Psoas muscle (tissue), 8 donors: ENCODE data around the gene TBL1XR1. TPM values are rescaled to one million over a fixed set of nuclear protein-coding genes. Genes with fewer than 3 reads are reported as not detected.
A peak's percentile ranks its signal among the peaks of the same experiment; 100 is the strongest.
"Not testable (repeated sequence)": the region's sequence is repeated elsewhere in the genome, so short reads cannot be mapped to it uniquely, and the experiment has no call there.

Source experiments
- ATAC-seq, 4 donors: fragments of 200-7000 bp; cut with Tn5 transposase; one replicate each; pipeline ENCODE4 v1.9.1; 2020; ENCODE audit warnings: moderate library complexity in 3 of 4, mild to moderate bottlenecking in 2 of 4
- DNase-seq, 2 donors: peaks; one replicate each; pipeline ENCODE4 v3.0.0-alpha.2; 2020
- H3K27ac ChIP-seq: fragments of 200-600 bp; one replicate; pipeline ENCODE4 v1.8.0; 2022
- H3K27me3 ChIP-seq, 3 donors: fragments of 200-600 bp in 1 of 3; one replicate each; pipeline versions ENCODE4 v1.6.1 to v1.8.0; 2013 to 2022; ENCODE audit warnings: low read length in 2 of 3, mild to moderate bottlenecking in 2 of 3, moderate library complexity in 1 of 3; ENCODE audit not compliant: insufficient read depth in 3 of 3
- H3K36me3 ChIP-seq, 2 donors: fragments of 200-600 bp in 1 of 2; one replicate each; pipeline versions ENCODE4 v1.6.1 to v1.8.0; 2013 to 2022; ENCODE audit warnings: low read depth in 1 of 2, mild to moderate bottlenecking in 1 of 2, moderate library complexity in 1 of 2; ENCODE audit not compliant: insufficient read depth in 1 of 2
- H3K4me1 ChIP-seq: fragments of 200-600 bp; one replicate; pipeline ENCODE4 v1.8.0; 2022
- H3K4me3 ChIP-seq: fragments of 200-600 bp; one replicate; pipeline ENCODE4 v1.8.0; 2022; ENCODE audit warnings: mild to moderate bottlenecking
- H3K9me3 ChIP-seq: fragments of 200-600 bp; one replicate; pipeline ENCODE4 v1.8.0; 2022
- CTCF ChIP-seq: fragments of 200-600 bp; IDR thresholded peaks from one replicate; pipeline ENCODE4 v1.8.0; 2022; ENCODE audit warnings: antibody characterized with exemption
- WGBS, 3 donors: extraction: QIAGEN DNeasy Blood & Tissue Kit; methylation state at CpG; one replicate each; pipeline versions ENCODE4 v1.1.6 to v1.1.7; 2013; 5-methylcytosine and 5-hydroxymethylcytosine counted together
- intact Hi-C, 2 donors: fragments of 100-400 bp; cut with DNase I; formaldehyde crosslinking; loops; one replicate each; pipeline versions ENCODE4 v1.11.0 to v1.14.2; 2022
- polyA plus RNA-seq, 3 donors: library from polyadenylated mRNA; stranded (reverse); fragments of 200-250 nt; gene quantifications; one replicate each; pipeline ENCODE4 v1.2.3, GENCODE V29; 2013
- total RNA-seq, 4 donors: library from RNA; stranded (reverse); fragmentation: NEBNext Ultra II Directional in 2 of 4; extraction: Animal tissue kit (Norgen Biotek cat#: 25700) in 2 of 4; gene quantifications; one replicate each; pipeline versions ENCODE4 v1.2.1 to v1.2.4, GENCODE V29; 2021 to 2023
- donor health status: healthy with polysubstance abuse.
- donor health status: DM: no; HTN: no; CAD: no; lungs with moderate emphysema.
- donor health status: Bipolar disorder and iron deficiency.
- donor health status: healthy.
- donor health status: DM: yes; HTN: yes; CAD: no.
- donor health status: DM: no; HTN: no; CAD: no.
- donor health status: DM: no; HTN: no; CAD: no.
- donor health status: DM: yes; HTN: yes; CAD: no.

The TBL1XR1 gene
- total and polyA plus RNA-seq, 7 donors: 7.3 to 97.4 (median 58.6) TPM

DNA sequence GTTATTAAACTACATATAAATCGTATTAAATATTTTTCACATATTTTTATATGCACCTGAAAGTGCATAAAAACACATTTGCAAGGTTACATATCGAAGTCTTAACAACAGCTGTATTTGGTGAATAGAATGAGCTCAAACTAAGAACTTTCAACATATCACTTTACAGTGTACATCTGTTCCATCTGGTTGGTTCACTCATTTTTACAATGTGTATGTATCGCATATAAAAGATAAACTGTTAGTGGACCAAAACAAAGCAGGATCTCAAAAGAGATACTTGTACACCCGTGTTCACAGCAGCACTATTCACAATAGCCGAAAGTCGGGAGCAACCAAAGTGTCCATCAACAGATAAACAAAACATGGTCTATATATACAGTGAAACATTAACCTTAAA lies 55.8 kb downstream of the TBL1XR1 start:
- DNase-seq (no peak), ATAC-seq (peak in 2 of 4 donors; percentile 28 to 33)
- WGBS, 3 donors: 42 to 61% (median 49%) methylated on average over 6 of the region's 6 CpGs
- peaks cover 38% of the 10 kb centered on the region for H3K4me1 ChIP-seq
- TF ChIP-seq CTCF: no peak
- H3K4me3 ChIP-seq: no peak overlapping the region
- H3K27me3 ChIP-seq: no peaks in the 10 kb centered on the region
- no peaks in the 10 kb centered on the region for H3K36me3 ChIP-seq
- intact Hi-C loops: no loop called here
- no peaks in the 10 kb centered on the region for H3K9me3 ChIP-seq
- no peak overlapping the region for H3K27ac ChIP-seq

- H3K27ac ChIP-seq, DNase-seq, intact Hi-C loops, H3K36me3 ChIP-seq, H3K4me3 ChIP-seq, H3K27me3 ChIP-seq, H3K9me3 ChIP-seq, ATAC-seq: not testable (repeated sequence)
- 86 to 91% (median 90%) methylated on average over 10 of the region's 10 CpGs for WGBS, 3 donors
- peaks cover 28% of the 10 kb centered on the region for H3K4me1 ChIP-seq
Observed at GRCh38 chr3:177139220-177139619, 58.1 kb downstream of the TBL1XR1 start.

- H3K4me3 ChIP-seq: no peak overlapping the region
- intact Hi-C loops: no loop called here
- no peaks in the 10 kb centered on the region for H3K27me3 ChIP-seq
- DNase-seq (no peak), ATAC-seq (no peak)
- H3K36me3 ChIP-seq: no peaks in the 10 kb centered on the region
- 88 to 91% (median 89%) methylated on average over 7 of the region's 7 CpGs for WGBS, 3 donors
- peaks cover 25% of the 10 kb centered on the region for H3K4me1 ChIP-seq
- TF ChIP-seq CTCF: no peak
- no peak overlapping the region for H3K27ac ChIP-seq
- no peaks in the 10 kb centered on the region for H3K9me3 ChIP-seq
Observed at GRCh38 chr3:177137774-177138705, 59.2 kb downstream of the TBL1XR1 start.

DNA sequence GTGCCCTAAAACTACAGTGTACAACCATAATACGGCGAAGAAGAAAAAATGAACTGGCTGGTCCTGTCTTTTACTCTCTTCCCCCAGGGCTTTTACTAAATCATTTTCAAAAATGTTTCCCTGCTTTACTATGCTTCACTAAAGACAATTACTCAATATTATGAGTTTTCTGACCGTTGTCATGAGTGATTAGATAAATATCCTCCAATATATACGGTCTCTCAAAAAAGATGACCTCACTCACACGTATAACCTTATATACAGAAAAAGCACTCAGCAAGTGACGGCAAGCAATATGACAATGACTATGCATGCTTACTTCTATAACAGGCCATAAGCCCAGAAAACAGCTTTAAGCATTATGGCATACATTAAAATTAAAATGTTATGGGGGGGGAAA lies 60.5 kb downstream of the TBL1XR1 start:
- H3K9me3 ChIP-seq: no peaks in the 10 kb centered on the region
- no peak for TF ChIP-seq CTCF
- peaks cover 15% of the 10 kb centered on the region for H3K4me1 ChIP-seq
- H3K36me3 ChIP-seq: no peaks in the 10 kb centered on the region
- H3K4me3 ChIP-seq: no peak overlapping the region
- 78 to 93% (median 92%) methylated on average over 6 of the region's 6 CpGs for WGBS, 3 donors
- H3K27me3 ChIP-seq: no peaks in the 10 kb centered on the region
- H3K27ac ChIP-seq: no peak overlapping the region
- DNase-seq (no peak), ATAC-seq (no peak)
- intact Hi-C loops: no loop called here

DNA sequence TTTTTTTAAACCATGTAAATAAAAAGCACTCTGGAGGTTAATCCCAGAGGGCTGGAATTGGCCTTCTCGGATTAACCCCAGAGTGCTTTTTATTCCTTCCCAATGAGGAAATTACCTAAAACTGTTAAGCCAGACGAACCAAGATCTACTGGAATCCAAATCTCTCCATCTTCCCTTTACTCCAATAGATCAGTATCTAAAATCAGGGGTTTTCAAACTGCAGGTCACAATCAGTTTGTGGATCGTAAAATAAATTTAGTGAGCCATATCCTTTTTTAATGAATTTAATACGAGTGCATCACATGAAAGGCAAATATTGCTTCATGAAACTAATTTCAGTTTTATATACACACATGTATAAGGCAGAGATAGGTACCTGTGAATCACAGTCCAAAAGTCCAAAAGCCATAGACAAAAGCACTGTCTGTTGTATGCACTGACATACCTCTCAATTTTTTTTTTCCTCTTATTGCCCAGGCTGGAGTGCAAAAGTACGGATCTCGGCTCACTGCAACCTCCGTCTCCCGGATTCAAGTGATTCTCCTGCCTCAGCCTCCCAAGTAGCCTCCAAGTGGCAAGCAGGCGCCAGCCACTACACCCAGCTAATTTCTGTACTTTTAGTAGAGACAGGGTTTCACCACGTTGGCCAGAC lies 61.3 kb downstream of the TBL1XR1 start:
- 81 to 88% (median 88%) methylated on average over 10 of the region's 10 CpGs for WGBS, 3 donors
- no peak for TF ChIP-seq CTCF
- H3K4me1 ChIP-seq: peaks cover 11% of the 10 kb centered on the region
- no peaks in the 10 kb centered on the region for H3K27me3 ChIP-seq
- no peaks in the 10 kb centered on the region for H3K36me3 ChIP-seq
- H3K9me3 ChIP-seq: no peaks in the 10 kb centered on the region
- no peak for ATAC-seq
- no peak overlapping the region for H3K27ac ChIP-seq
- no peak overlapping the region for H3K4me3 ChIP-seq
- DNase-seq: no peak
- intact Hi-C loops: no loop called here
